ENCODE measurements around the gene DHRS3.
"Not testable (repeated sequence)": the region's sequence is repeated elsewhere in the genome, so short reads cannot be mapped to it uniquely, and the experiment has no call there.

The DHRS3 gene

DNA sequence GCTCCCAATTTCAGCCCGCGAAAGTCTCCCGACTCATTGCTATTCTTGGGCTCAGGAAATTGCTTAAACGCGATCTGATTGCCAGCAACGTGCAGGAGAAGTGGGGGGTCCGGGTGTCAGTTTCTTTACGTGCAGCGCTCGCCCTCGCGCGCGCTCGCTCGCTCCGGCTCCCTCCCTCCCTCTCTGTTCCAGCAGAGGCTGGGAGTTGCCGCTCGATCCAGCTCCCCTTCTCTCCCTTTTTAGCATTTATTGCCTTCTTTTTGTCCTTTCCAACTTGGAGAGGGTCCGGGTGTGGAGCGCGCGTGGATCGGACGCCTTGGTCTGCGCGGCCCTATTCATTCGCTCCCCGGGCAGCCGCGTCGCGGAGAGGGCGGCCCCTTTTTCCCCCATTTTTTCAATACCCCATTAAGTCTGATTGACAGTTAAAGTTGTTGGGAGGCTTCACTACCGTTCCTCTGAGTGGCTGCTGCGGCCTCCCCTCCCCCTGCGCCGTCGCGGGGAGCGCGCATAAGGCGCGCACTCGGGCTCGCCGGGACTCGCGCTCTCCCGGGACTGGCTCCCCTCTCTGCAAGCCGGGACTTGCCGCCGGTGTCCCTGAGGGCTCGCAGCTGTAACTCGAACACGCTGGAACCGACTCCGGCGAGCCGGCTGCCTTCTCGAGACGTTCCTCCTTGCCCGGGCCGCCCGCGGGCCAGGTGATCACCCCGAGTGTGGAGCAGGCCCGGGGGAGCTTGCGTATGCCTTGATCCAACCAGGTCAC lies at the start of gene DHRS3:
Gene DHRS3, minus strand, starts transcription at position 310 of the 760 bp plus-strand sequence. CDS start 862 bp downstream, outside the sequence.
- H3K4me1 ChIP-seq (ENCODE audit: control insufficient read depth in 1 of 2, insufficient read depth in 2 of 2, low read length in 2 of 2): peaks cover 24 to 72% of the 10 kb centered on the region in 2 donors
- no peaks in the 10 kb centered on the region for H3K27me3 ChIP-seq (ENCODE audit: low read depth, low read length)
- peak within 1 kb of the TSS; percentile 87 for H3K27ac ChIP-seq (ENCODE audit: low read length)
- no peaks in the 10 kb centered on the region for H3K36me3 ChIP-seq (ENCODE audit: control insufficient read depth in 1 of 2, insufficient read depth in 2 of 2, low read length in 2 of 2)
- H3K9me3 ChIP-seq (ENCODE audit: control insufficient read depth in 1 of 2, low read length in 2 of 2): no peaks in the 10 kb centered on the region
- peak within 1 kb of the TSS; percentile 81 to 82 for H3K4me3 ChIP-seq (ENCODE audit: low read depth in 1 of 2, low read length in 2 of 2)

GRCh38 chr1:12666141-12666735 lies 48.2 kb upstream of the DHRS3 start:
- Histone ChIP-seq H3K4me1 (ENCODE audit: control insufficient read depth in 1 of 2, insufficient read depth in 2 of 2, low read length in 2 of 2) (no peaks in the 10 kb centered on the region), H3K36me3 (ENCODE audit: control insufficient read depth in 1 of 2, insufficient read depth in 2 of 2, low read length in 2 of 2) (no peaks in the 10 kb centered on the region), H3K27ac (ENCODE audit: low read length) (no peak overlapping the region), H3K9me3 (ENCODE audit: control insufficient read depth in 1 of 2, low read length in 2 of 2) (peaks cover 5 to 14% of the 10 kb centered on the region in 2 donors), H3K27me3 (ENCODE audit: low read depth, low read length) (no peaks in the 10 kb centered on the region), H3K4me3 (ENCODE audit: low read depth in 1 of 2, low read length in 2 of 2) (no peak overlapping the region)

DNA sequence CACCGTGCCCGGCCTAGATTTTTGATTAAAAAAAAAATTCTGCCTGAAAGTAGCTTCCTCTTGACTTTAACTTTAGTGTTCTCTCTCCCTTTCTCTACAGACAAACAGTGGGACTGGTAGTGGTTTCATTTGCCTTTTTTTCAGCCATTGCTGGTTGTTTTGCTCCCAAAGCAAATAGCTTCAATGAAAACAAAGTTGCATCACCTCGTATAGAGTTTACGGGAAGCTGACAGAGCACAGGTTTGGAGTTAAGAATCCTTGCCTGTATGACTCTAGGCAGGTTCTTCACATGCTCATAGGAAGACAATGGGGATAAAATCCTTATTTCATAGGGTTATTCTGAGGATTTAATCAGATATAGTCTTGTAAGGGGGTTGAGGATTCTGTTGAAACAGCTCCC lies 47.5 kb upstream of the DHRS3 start:
- peaks cover 5 to 14% of the 10 kb centered on the region in 2 donors for H3K9me3 ChIP-seq (ENCODE audit: control insufficient read depth in 1 of 2, low read length in 2 of 2)
- H3K27ac ChIP-seq (ENCODE audit: low read length): no peak overlapping the region
- no peaks in the 10 kb centered on the region for H3K27me3 ChIP-seq (ENCODE audit: low read depth, low read length)
- no peaks in the 10 kb centered on the region for H3K36me3 ChIP-seq (ENCODE audit: control insufficient read depth in 1 of 2, insufficient read depth in 2 of 2, low read length in 2 of 2)
- no peaks in the 10 kb centered on the region for H3K4me1 ChIP-seq (ENCODE audit: control insufficient read depth in 1 of 2, insufficient read depth in 2 of 2, low read length in 2 of 2)
- no peak overlapping the region for H3K4me3 ChIP-seq (ENCODE audit: low read depth in 1 of 2, low read length in 2 of 2)

- Histone ChIP-seq H3K4me3 (ENCODE audit: low read depth in 1 of 2, low read length in 2 of 2) (no peak overlapping the region), H3K9me3 (ENCODE audit: control insufficient read depth in 1 of 2, low read length in 2 of 2) (peaks cover 5 to 8% of the 10 kb centered on the region in 2 donors)
These were observed 44.5 kb upstream of the DHRS3 start for GRCh38 chr1:12662556-12662955.

DNA sequence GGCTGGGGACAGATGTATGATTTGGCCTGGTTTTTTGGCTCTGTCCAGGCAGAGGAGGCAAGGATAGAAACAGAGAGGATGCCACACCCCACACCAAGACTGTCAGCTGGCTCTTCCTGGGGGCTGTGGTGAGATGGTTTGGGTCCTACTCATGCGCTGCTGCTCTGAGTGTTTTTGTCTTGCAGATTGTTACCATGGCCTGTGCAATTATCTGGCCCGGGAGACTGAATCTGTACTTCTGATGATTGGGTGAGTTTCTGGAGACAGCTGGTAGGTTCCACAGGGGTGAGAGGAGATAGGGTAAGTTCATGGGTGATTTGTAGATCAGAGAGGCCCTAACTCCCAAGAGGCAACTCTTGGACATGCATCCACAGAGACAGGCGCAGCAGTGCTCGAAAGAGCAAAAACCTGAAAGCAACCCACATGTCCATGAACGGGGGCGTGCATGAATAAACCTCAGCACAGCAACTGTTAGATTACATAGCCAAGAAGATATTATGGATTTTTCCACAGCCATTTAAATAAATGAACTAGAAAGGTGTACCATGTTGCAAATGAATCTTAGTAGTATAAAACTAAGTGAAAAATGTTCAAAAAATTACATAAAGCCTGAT lies 43.7 kb upstream of the DHRS3 start:
- Histone ChIP-seq H3K36me3 (ENCODE audit: control insufficient read depth in 1 of 2, insufficient read depth in 2 of 2, low read length in 2 of 2) (no peaks in the 10 kb centered on the region), H3K27ac (ENCODE audit: low read length) (no peak overlapping the region), H3K27me3 (ENCODE audit: low read depth, low read length) (no peaks in the 10 kb centered on the region), H3K4me3 (ENCODE audit: low read depth in 1 of 2, low read length in 2 of 2) (no peak overlapping the region), H3K9me3 (ENCODE audit: control insufficient read depth in 1 of 2, low read length in 2 of 2) (peaks cover 5 to 8% of the 10 kb centered on the region in 2 donors), H3K4me1 (ENCODE audit: control insufficient read depth in 1 of 2, insufficient read depth in 2 of 2, low read length in 2 of 2) (peaks cover 0 to 4% of the 10 kb centered on the region in 2 donors)

More at GRCh38 chr1:12662556-12662955, 44.5 kb upstream of the DHRS3 start:
- H3K27ac ChIP-seq (ENCODE audit: low read length): no peak overlapping the region
- no peaks in the 10 kb centered on the region for H3K27me3 ChIP-seq (ENCODE audit: low read depth, low read length)
- H3K36me3 ChIP-seq (ENCODE audit: control insufficient read depth in 1 of 2, insufficient read depth in 2 of 2, low read length in 2 of 2): no peaks in the 10 kb centered on the region
- peaks cover 0 to 4% of the 10 kb centered on the region in 2 donors for H3K4me1 ChIP-seq (ENCODE audit: control insufficient read depth in 1 of 2, insufficient read depth in 2 of 2, low read length in 2 of 2)

DNA sequence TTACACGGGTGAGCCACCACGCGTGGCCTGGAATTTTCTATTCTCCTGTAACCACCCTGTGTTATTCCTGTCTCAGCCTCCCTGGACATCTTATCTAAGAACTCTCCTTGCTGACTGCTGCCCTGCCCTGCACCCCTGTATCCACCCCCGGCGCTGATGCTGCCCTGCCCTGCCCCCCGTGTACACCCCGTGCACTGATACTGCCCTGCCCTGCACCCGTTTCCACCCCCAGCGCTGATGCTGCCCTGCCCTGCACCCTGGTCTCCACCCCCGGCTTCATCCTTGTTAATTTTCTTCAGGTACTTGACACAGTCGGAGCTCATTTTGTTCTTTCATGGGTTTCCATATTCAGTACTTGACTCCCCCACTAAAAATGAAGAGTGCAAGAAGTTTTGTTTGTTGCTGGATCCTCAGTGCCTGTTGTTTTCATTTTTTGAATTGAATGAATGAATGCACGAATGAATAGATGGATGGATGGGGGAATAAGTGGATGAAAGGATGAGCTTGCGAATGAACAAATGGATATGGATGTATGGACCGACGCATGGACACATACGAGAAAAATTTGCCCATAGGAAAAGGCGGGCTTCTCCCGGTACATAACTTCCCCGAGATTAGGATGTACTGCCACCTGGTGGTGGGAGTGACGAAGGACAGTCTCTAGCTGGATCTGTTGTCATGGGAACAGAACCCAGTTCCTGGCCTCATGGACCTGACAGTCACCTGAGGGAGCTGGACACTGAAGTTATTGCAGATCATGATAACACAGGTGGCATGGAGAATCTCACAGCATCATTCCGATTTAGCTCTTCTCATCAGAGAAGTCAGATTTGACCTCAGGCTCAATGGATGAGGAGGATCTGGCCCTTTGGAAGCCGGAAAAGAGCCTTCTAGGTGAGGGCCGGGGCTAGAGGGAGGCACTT lies 40.8 kb upstream of the DHRS3 start:
- Histone ChIP-seq H3K36me3 (ENCODE audit: control insufficient read depth in 1 of 2, insufficient read depth in 2 of 2, low read length in 2 of 2) (no peaks in the 10 kb centered on the region), H3K4me1 (ENCODE audit: control insufficient read depth in 1 of 2, insufficient read depth in 2 of 2, low read length in 2 of 2) (peaks cover 0 to 4% of the 10 kb centered on the region in 2 donors), H3K27ac (ENCODE audit: low read length) (no peak overlapping the region), H3K4me3 (ENCODE audit: low read depth in 1 of 2, low read length in 2 of 2) (no peak overlapping the region), H3K9me3 (ENCODE audit: control insufficient read depth in 1 of 2, low read length in 2 of 2) (peaks cover 5 to 8% of the 10 kb centered on the region in 2 donors), H3K27me3 (ENCODE audit: low read depth, low read length) (no peaks in the 10 kb centered on the region)

- not testable (repeated sequence) for H3K4me1 ChIP-seq (ENCODE audit: control insufficient read depth in 1 of 2, insufficient read depth in 2 of 2, low read length in 2 of 2); H3K9me3 ChIP-seq (ENCODE audit: control insufficient read depth in 1 of 2, low read length in 2 of 2); H3K36me3 ChIP-seq (ENCODE audit: control insufficient read depth in 1 of 2, insufficient read depth in 2 of 2, low read length in 2 of 2)
These were observed 40.0 kb upstream of the DHRS3 start for GRCh38 chr1:12657885-12658512.

DNA sequence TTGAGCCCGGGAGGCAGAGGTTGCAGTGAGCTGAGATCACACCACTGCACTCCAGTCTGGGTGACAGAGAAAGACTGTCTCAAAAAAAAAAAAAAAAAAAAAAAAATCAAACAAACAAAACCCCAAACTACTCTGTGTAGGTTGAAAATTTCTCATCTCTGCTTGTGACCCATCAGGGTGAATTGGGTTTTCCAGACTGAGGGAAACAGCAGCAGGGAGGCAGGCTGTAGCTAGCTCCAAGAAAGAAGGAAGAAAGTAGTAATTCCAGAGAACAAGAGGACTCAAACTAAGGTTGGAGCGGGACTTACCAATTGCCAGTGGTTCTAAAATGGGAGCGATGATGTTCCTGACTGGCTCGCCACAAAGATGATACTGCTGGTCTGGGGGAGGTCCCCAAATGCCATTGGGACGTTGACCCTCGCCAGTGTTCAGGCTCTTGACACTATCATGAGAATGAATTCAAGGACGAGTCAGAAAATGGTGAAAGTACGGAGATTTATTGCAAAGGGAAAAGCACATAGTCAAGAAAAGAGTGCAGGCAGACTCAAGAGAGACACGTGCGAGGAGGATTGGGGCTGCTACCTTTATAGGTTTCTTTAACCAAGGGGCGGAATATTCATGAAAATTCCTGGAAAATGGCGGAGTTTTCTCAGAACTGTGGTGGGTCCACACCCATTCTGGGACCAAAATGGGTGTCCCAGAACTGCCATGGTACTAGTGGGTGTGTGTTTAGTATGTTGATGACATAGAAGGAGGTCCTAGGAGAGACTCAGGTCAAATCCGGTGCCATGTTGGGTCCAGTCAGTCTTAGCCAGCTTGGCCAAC lies 39.3 kb upstream of the DHRS3 start:
- Histone ChIP-seq H3K36me3 (ENCODE audit: control insufficient read depth in 1 of 2, insufficient read depth in 2 of 2, low read length in 2 of 2) (no peaks in the 10 kb centered on the region), H3K9me3 (ENCODE audit: control insufficient read depth in 1 of 2, low read length in 2 of 2) (no peaks in the 10 kb centered on the region), H3K4me1 (ENCODE audit: control insufficient read depth in 1 of 2, insufficient read depth in 2 of 2, low read length in 2 of 2) (peaks cover 0 to 4% of the 10 kb centered on the region in 2 donors), H3K27me3 (ENCODE audit: low read depth, low read length) (no peaks in the 10 kb centered on the region), H3K4me3 (ENCODE audit: low read depth in 1 of 2, low read length in 2 of 2) (no peak overlapping the region), H3K27ac (ENCODE audit: low read length) (no peak overlapping the region)

More at GRCh38 chr1:12657885-12658512, 40.0 kb upstream of the DHRS3 start:
- H3K27me3 ChIP-seq (ENCODE audit: low read depth, low read length); H3K4me3 ChIP-seq (ENCODE audit: low read depth in 1 of 2, low read length in 2 of 2); H3K27ac ChIP-seq (ENCODE audit: low read length): not testable (repeated sequence)

- Histone ChIP-seq H3K4me3 (ENCODE audit: low read depth in 1 of 2, low read length in 2 of 2) (no peak overlapping the region), H3K36me3 (ENCODE audit: control insufficient read depth in 1 of 2, insufficient read depth in 2 of 2, low read length in 2 of 2) (no peaks in the 10 kb centered on the region), H3K4me1 (ENCODE audit: control insufficient read depth in 1 of 2, insufficient read depth in 2 of 2, low read length in 2 of 2) (peaks cover 0 to 4% of the 10 kb centered on the region in 2 donors), H3K27ac (ENCODE audit: low read length) (no peak overlapping the region), H3K27me3 (ENCODE audit: low read depth, low read length) (no peaks in the 10 kb centered on the region), H3K9me3 (ENCODE audit: control insufficient read depth in 1 of 2, low read length in 2 of 2) (no peaks in the 10 kb centered on the region)
These were observed 38.6 kb upstream of the DHRS3 start for GRCh38 chr1:12656575-12656974.

DNA sequence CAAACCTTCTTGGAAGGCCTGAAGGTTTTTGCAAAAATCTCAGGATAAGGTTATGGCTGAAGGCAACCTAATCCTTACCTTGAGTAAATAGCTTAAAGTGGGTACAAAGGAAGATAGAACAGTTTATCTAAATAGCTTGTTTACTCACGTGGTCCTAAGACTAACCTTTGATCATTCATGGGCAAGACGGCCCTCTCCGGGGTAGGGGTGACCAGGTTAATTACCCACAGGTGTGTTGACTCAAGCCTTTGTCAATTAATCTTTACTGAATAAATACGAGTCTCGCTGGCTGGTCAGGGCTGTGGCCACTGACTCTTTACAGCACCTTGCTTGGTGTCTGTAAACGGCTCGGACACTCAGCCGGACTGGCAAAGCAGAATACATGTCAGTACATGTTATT lies 36.6 kb upstream of the DHRS3 start:
- H3K27ac ChIP-seq (ENCODE audit: low read length): no peak overlapping the region
- H3K4me3 ChIP-seq (ENCODE audit: low read depth in 1 of 2, low read length in 2 of 2): no peak overlapping the region
- H3K9me3 ChIP-seq (ENCODE audit: control insufficient read depth in 1 of 2, low read length in 2 of 2): no peaks in the 10 kb centered on the region
- no peaks in the 10 kb centered on the region for H3K36me3 ChIP-seq (ENCODE audit: control insufficient read depth in 1 of 2, insufficient read depth in 2 of 2, low read length in 2 of 2)
- H3K27me3 ChIP-seq (ENCODE audit: low read depth, low read length): no peaks in the 10 kb centered on the region
- peaks cover 0 to 4% of the 10 kb centered on the region in 2 donors for H3K4me1 ChIP-seq (ENCODE audit: control insufficient read depth in 1 of 2, insufficient read depth in 2 of 2, low read length in 2 of 2)

All from muscle layer of duodenum (tissue), 2 donors.